Midbrain (tissue), 1 donor: ENCODE measurements around the gene STPG3.
"Not testable (repeated sequence)": the region's sequence is repeated elsewhere in the genome, so short reads cannot be mapped to it uniquely, and the experiment has no call there.

ENCODE experiments used
- DNase-seq: peaks from one replicate; lab custom pipeline; 2025; lab: John Stamatoyannopoulos, UW

STPG3 gene

GRCh38 chr9:137234055-137234697 lies 16.9 kb upstream of the STPG3 start:
- no peak for DNase-seq

GRCh38 chr9:137234758-137235423 lies 16.2 kb upstream of the STPG3 start:
- no peak for DNase-seq

GRCh38 chr9:137235424-137236237 lies 15.5 kb upstream of the STPG3 start:
- DNase-seq: no peak

- DNase-seq: peak; percentile 70
Measured at GRCh38 chr9:137236238-137236935, 14.7 kb upstream of the STPG3 start.

- no peak for DNase-seq
Measured at GRCh38 chr9:137236936-137237421, 14.1 kb upstream of the STPG3 start.

GRCh38 chr9:137237759-137238726 lies 13.0 kb upstream of the STPG3 start:
- peak; percentile 66 for DNase-seq

- DNase-seq: not testable (repeated sequence)
Measured at GRCh38 chr9:137239541-137240200, 11.4 kb upstream of the STPG3 start.

GRCh38 chr9:137240318-137240840 lies 10.7 kb upstream of the STPG3 start:
- peak; percentile 69 for DNase-seq

GRCh38 chr9:137240841-137241489 lies 10.1 kb upstream of the STPG3 start, which contains the start of gene TUBB4B:
Gene TUBB4B (plus strand): TSS chr9:137241287. CDS start chr9:137241361, 74 bp downstream.
- peak; percentile 100 for DNase-seq

- no peak for DNase-seq
Measured at GRCh38 chr9:137241490-137242268, 9.4 kb upstream of the STPG3 start.

- no peak for DNase-seq
Measured at GRCh38 chr9:137242269-137243203, 8.6 kb upstream of the STPG3 start.

GRCh38 chr9:137243266-137243625 lies 7.8 kb upstream of the STPG3 start:
- DNase-seq: not testable (repeated sequence)

GRCh38 chr9:137243626-137244485 lies 7.2 kb upstream of the STPG3 start:
- no peak for DNase-seq

- DNase-seq: no peak
Measured at GRCh38 chr9:137244486-137245449, 6.3 kb upstream of the STPG3 start.
